Measurements from ENCODE around the gene MLLT3.
A peak's percentile ranks its signal among the peaks of the same experiment; 100 is the strongest.

MLLT3 gene

DNA sequence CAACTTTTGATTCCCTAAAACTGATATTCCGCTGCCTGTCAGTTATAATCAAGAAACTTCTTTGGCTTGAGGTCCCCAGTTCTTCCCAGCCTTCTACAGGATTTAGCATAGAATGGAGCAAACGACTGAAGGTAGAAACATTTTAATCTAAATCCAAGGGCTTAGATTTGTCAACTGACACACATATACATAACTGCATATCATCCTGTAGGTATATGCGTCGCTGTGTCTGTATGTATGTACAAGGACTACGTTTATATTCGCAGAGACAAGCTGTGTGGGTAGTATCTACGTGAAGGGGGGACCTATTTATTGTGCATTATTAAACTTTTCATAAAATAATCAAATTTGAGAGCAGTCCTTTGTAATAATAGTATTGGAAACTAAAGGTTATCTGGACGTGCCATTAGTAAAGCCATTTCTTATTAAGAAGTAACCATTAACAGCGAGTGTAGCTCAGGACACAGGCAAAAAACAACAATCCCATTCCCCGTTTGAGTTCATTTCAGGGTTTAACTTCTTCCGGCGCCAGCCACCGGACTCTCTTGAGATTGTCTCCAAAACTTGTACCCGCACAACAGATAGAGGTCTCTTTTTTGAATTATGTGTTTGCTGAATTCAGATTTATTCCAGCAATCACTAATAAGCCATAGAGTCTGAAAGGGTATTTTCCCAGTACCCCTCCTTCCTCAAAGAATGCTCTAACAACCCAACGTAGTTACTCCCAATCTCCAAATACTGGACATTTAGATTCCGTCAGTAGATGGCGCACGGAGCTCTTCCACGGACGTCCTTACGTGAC lies 2.1 kb upstream of the MLLT3 start:
- FAIRE-seq = no peak

DNA sequence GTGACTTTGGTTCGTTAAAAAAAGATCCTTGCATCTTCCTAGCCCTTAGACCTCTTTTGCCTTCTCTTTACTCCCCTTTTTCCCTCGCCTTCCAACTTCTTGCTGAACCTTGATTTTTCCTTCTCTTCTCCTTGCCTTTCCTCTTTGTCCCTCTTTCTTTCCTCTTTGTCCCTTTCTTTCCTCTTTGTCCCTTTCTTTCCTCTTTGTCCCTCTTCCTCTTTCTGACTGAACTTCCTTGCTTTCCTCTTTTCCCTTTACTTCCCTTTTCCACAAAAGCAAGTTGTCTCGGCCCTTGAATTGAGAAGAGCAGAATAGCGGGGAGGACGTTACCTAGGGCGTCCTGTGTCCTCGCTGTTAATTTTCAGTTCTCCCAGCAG lies 1.4 kb upstream of the MLLT3 start:
- no peak for FAIRE-seq

DNA sequence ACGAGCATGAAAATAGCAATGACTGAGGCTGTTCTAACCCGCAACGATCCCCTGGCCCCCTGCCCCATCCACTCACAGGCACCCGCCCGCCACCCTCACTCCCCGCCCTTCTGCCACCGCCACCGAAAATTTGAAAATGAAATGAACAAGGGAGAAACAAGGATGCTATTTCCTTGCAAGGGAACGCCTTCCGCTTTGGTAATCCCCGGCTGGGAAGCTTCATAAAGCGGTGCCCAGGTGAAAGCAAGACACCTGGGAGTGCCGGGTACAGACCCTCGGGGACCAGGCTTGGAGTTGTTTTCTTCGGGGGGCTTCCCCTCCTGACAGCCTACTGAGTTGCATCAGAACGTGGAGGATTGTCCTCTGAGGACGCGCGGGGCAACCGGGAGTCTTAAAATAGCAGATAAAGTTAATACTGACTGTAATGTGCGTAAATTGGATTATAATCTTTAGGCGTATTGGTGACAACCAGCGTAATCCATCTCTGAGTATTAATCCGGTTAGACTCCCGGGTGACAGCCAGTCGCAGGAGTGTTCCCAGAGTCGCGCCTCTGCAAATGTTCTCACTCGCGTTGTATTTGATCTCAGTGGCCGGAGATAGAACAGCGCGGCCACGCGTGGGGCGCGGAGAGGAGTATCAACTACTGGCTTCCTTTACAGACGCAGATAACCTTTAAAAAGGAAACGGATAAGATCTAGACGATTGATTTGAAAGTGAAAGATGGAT lies 885 bp upstream of the MLLT3 start:
- FAIRE-seq = no peak

DNA sequence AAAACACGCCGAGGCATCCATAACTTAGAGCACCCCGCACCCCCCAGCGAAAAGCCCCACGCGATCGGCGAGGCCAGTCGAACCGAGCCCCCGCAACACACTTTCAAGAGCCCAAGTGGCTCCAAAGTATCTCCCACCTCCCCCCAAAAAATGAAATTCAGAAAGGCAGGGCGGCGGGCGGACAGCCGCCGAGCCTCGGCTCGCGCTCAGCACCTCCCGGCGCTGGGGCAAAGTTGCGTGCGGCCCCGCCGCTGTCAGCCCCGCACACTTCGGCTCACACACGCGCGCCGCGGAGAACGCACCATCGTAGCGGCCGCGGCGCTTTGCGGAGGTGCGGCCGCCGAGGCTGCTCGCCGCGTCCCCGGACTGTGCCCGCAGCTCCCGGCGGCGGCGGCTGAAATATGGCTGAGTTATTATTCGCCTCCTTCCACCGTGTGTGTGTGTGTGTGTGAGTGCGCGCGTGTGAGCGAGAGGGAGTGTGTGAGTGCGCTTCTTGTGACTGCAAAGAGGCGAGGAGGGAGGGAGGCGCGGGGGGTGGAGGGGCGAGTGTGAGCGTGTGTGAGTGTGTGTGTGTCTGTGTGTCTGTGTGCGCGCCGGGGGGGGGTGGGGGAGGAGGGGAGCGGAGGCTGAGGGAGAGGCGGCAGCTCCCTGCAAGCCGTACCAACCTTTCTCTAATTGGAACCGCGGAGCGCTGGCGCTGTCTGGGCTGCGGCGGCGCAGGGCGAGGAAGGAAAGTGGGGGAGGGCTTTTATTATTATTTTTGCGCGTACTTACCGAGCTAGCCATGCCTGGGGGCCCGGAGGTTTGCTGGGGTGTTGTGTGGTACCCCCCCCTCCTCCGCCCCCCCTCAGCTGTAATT lies 599 bp downstream of the MLLT3 start:
- FAIRE-seq = no peak

DNA sequence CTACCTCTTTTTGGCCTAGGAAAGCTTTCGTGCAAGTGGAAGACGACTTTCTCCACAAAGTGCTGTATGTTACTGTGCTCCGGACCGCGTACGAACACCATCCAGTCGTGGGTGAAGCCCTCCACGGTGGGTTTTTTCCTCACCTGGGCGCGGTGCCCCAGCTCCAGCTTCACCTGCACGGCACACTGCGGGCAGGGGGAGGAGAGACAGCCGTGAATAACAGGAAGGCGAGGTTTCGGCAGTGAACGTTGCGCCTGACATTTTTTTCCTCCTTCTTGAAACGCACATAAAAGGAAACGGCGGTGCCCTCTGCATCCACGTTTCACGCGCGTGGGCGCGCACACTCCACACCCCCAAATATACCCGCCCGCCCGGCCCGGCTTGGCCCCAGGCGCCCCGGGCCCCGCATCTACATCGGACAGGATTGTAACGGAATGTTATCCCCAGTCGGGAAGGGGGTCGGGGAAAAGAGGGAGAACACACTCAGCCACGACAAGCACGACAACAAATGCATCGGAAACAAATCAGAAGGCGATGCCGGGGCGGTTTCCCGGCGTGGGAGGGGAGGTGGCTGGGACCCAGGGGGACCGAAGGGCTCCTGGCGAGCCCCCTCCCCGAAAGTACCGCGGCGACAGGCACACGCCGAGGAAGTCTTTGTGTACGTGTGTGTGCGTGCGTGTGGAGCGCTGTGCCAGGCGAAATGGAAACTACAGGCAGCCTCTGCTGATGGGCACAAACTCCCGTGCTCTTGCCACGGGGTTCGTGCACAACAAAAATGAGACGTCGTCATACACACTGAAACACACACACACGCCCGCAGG lies 1.4 kb downstream of the MLLT3 start:
- FAIRE-seq = no peak

DNA sequence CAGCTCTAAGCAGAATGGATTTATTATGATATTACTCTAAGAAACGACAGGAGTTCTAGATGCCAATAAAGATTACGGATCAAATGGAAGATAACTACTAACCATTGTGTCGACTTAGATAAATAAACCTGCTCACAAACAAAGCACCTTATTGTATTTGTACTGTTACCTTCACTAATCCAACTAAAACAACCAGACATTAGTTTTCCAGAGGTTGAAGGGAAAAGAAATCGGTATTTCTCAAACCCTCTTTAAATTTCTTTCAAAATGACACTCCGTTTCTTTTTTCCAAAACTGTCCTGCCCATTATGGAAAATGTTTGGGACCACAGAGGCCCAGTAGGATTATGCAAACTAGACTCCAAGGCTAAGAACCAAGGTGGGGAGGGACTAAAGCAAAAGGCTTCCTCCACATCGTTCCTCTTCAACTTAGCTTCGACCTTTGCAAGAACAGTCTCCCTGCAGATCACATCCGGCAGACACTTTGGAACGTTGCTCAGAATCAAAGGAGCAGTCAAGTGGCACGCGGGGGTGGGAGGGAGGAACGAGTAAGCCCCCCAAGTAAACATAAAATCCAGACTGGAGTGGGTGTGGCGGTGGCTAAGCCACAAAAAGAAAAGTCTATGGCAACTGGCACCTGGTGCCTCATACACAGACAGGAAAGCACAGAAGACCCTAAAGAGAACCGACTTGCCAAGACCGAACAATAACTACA lies 2.7 kb downstream of the MLLT3 start:
- no peak for FAIRE-seq

DNA sequence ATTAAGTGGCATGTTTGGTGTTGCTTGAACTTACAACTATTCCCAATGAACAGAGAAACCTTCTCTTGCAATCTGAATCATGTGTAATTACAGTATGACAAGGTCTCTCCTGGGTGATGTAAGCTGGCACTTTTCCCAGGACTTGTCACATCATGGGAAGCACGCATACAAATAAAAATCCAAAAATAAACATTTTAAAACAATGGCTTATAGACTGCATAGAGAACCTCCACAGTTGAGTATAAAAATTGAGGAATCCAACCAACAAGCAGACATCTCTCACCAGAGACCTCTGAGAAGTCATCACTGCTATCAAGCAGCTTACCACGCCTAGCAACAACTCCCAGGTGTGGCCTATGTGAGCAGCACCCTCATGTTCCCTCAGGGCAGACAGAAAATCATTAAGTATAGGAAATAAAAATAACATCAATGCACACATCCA lies 3.9 kb downstream of the MLLT3 start:
- peak; percentile 55 for FAIRE-seq

DNA sequence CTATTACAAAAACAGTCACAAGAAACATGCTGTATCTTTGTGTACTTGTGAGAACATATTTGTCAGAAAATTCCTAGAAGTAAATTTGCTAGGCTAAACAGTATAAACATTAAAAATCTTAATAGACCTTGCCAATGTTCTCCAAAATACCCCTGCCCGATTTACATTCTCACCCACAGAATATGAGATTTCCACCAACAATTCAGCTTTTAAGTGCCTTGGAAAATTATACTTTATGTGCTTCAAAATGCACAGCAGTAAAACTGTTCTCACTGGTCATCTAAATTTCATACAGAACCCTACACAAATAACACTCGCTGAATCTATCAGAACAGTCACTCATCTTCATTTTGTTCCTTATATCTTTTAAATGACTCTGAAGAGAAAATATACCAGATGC lies 5.5 kb downstream of the MLLT3 start:
- no peak for FAIRE-seq

DNA sequence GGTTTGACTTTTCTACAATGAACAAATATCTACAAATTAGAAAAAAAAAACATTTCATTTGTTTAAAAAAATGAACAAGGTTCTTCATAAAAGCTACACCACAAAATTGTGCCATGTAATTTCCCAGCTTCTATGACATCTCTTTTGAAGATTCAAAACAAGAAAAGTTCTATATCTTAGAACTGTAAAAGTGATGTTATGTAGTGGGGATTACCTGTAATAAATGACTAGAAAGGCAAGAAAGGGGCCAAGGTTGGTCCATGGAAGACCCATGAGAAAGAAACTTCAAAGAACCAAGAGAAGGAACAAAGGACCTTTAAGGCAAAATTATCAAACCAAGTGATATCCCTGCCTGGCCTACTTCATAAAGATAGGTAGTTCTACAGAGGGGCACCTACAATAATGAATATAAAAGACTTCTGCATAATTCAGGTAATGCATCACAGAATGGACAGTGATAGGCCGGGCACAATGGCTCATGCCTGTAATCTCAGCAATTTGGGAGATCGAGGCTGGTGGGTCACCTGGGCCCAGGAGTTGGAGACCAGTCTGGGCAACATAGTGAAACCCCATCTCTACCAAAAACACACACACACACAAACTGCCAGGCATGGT lies 7.6 kb downstream of the MLLT3 start:
- peak; percentile 24 for FAIRE-seq

DNA sequence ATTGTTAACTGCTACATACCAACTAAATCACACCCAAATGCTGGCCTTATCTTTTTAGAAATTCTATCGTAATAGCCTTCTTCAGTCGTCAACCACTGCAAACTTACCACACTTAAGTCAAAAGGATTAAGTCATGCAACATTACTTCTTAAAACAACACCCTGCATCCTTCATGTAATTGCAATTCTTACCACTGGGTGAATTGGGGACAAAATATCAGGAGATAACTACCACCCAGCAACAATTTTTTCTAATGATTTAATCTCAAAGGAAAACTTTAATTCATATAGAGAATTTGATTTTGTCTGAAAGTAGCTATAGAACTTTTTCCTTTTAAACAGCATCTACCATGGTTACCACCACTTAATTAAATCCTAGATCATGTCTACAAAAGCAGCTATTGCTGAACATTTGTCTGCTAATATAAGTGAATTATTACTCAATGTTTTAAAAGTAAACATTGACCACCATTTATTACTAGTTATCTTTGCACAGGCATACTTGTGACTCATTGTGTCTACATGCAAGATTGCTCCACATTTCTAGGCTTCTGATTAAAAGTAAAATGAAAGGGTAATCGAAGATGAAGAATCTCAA lies 10.5 kb downstream of the MLLT3 start:
- peak; percentile 99 for FAIRE-seq

DNA sequence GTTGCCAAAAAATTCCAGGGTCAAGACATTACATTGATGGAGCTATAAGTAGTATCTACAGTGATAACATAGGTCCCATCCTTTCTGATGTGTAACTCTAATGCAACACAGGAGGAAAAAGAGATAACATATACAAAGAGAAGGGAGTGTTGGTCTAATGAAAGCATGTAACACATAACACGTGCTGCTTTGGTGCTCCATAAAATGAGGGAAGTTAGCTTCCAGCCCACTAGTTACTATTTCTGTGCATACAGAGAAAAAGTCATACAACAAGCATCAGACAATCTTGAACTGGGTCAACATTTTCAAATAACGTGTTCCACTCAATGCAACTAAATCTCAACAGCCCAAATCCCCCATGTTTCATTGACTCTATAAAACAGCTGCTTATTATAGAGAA lies 11.7 kb downstream of the MLLT3 start:
- FAIRE-seq = no peak

DNA sequence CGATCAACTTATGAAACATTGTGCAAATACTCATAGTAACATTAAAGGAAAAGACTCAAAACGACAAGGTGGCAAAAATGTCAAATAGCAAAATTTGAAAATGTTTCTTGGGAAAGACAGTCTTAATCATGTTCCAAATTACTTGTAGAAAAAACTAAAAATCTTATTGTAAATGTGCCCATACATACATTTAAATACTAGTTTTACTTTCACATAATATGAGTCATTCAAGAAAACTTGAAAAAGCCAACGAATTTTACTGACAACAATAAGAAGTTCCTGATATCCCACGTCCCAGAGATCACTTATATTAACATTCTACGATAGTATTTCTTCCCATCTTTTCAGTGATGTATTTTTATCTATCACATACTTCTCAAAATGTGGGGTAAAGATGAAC lies 13.7 kb downstream of the MLLT3 start:
- FAIRE-seq = peak; percentile 76

DNA sequence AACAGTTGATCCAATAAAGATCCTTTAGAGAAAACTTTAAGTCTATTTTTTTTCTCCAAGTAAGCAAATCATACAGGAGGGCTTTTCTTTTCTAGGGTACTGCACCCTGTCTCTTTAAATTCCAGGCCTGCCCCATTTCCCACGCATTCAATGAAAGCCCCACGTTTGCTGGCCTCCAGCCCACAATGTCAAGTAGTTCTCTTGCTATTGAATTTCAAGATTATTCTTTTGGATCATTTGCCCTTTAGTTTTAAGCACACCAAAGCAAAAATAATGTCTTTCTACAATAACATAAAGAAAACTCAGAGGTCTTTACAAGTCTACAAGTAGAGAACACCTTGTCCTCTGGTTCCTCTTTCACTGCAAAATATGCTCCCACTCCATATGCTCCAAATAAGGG lies 15.6 kb downstream of the MLLT3 start:
- no peak for FAIRE-seq

DNA sequence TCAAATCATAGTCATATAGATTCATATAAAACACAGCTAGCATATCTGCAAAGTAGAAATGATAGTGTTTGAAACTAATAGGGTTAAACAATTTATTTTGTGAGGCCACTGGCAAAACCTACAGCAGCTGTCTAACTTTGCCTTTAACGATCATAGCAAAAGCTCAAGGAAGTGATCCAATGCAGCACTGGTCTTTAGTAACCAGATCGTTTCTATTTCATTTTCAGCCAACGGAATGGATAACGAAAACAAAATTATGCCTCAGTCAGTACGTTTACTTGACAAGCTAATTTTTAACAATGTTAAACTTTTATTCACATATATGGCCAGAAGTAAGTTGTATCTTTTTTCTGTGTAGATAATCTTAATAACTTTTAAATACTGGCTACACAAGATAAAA lies 17.7 kb downstream of the MLLT3 start:
- FAIRE-seq = peak; percentile 95

DNA sequence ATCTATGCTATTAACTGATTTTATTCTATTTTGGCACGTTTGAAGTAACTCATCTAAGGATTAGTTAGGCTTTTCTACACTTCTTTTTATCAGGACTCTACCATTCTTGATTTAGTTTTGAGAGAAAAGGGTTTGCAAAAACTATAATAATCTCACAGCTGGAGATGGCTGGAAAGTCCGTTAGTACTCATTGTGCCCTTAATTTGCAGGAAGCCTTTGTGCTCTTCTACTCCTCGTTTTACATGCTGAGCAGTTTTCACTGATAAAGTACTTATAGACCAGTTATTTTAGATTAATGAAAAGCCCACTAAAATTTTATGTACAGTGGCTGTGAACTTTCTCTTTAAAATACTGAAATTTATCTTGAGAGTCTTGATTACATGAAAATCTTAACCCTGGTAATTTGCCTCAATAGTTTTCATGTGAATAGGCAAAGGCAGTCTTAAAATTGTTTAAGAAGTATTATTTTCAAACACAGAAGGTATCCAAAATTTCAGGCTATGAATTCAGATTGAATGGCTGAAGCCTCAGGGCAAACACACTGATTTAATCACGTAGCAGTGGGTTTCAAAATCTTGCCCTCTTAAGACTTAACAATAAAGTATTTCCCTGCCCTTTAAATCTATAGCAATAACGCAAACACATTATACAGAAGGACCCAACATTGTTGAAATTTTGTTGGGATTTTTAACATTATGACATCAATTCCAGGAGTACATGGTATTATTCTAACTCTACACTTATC lies 18.6 kb downstream of the MLLT3 start:
- peak; percentile 83 for FAIRE-seq

DNA sequence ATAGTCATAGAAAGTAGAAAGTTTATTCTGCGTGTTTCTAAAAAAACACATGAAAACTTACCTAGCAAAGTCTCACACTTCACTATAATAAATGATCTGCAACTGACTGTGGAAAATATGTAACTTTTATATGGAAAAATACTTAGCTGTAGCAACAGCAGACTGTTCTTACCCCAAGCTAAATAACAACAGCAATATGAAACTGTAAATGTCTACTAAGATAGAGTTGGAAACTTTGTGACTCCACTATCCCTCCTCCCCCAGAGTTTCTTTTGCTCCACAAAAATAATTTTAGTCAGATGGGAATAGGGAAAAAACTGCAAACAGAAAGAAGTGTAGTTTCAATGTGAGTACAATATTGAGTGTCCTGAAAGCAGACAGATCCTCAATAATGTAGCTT lies 21.0 kb downstream of the MLLT3 start:
- no peak for FAIRE-seq

DNA sequence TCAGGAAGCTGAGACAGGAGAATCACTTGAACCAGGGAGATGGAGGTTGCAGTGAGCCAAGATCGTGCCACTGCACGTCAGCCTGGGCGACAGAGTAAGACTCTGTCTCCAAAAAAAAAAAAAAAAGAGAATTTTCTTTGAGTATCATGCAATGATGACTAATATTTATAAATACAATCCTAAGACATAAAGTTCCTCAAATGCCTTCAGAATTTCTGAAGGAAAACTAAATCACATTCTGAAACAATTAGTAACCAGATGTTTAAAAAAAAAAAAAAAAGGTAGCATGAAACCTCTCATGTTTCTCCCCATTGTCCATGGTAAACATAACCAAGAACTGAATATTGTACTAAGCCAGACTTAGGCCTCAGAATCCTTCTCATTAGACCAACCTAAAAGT lies 23.1 kb downstream of the MLLT3 start:
- FAIRE-seq = no peak

DNA sequence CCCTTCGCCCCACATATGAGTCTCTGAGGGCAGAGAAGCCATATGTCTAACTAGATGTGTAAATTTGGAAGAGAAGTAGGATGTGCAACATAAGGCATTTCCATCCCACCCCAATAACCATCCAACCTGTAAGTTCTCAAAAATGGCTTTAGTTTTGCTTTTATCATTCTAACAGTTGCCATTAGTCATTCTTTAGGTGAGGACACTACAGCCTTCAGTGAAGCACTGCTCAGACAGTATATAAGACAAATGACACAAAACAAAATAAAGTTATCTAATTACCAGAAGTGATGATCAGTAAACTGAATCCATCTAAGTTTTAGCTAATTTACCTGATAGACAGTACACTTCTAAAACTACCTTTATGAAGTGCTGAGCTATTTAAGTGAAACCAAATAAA lies 23.9 kb downstream of the MLLT3 start:
- FAIRE-seq = no peak

DNA sequence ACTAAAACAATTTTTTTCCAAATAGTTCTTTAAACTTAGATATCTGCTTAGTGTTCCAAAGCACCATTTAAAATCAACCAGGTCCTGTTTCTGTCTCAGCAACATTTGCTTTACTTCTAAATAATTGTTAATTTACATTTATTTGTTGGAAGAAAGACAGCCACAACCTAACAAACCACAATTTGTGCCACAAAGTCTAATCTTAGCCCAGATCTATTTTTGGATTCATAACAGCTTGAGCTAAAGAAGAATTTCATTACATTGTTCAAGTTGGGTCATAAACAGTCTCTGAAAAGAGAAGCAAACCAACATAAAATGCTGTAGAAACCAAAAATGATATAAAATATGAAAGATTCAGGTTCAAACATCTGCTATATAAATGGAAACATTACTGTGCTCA lies 24.4 kb downstream of the MLLT3 start:
- FAIRE-seq = no peak

DNA sequence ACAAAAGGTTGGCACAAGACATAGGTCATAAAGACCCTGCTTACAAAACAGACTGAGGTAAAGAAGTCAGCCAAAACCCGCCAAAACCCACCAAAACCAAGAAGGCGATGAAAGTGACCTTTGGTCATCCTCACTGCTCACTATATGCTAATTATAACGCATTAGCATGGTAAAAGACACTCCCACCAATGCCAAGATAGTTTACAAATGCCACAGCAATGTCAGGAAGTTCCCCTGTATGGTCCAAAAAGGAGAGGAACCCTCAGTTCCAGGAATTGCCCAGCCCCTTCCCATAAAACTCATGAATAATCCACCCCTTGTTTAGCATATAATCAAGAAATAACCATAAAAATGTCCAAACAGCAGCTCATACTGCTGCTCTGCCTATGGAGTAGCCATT lies 27.7 kb downstream of the MLLT3 start:
- no peak for FAIRE-seq
